Mesendoderm (in vitro differentiated cells): ENCODE results near the gene FAM111B.

Source experiments
- DNase-seq: peaks from one replicate; pipeline ENCODE4 v3.0.0; 2013
- H2AK5ac ChIP-seq: 2 replicates; pipeline ENCODE4 v1.6.1; 2013; ENCODE audit warnings: low read length, inconsistent platforms
- H2BK120ac ChIP-seq: 2 replicates; pipeline ENCODE4 v1.6.1; 2013; ENCODE audit warnings: low read depth, mild to moderate bottlenecking, low read length, moderate library complexity, mixed read lengths
- H2BK15ac ChIP-seq: replicated peaks from 2 replicates; pipeline ENCODE4 v1.6.1; 2013; ENCODE audit warnings: low read depth, mild to moderate bottlenecking, moderate library complexity
- H2BK5ac ChIP-seq: 2 replicates; pipeline ENCODE4 v1.6.1; 2013; ENCODE audit warnings: low read length, inconsistent platforms
- H3K18ac ChIP-seq: 2 replicates; pipeline ENCODE4 v1.6.1; 2013; ENCODE audit warnings: mild to moderate bottlenecking, low read length, mixed read lengths
- H3K23ac ChIP-seq: one replicate; pipeline ENCODE4 v1.6.1; 2013; ENCODE audit warnings: low read length
- H3K27ac ChIP-seq: 2 replicates; pipeline ENCODE4 v1.5.1; 2013; ENCODE audit warnings: low read depth, mild to moderate bottlenecking, inconsistent platforms, low read length, moderate library complexity
- H3K27me3 ChIP-seq: 2 replicates; pipeline ENCODE4 v1.6.1; 2013; ENCODE audit warnings: low read length, control low read depth, mild to moderate bottlenecking, inconsistent platforms; ENCODE audit not compliant: insufficient read depth, poor library complexity
- H3K36me3 ChIP-seq: 2 replicates; pipeline ENCODE4 v1.6.1; 2013; ENCODE audit warnings: low read length, inconsistent platforms; ENCODE audit not compliant: control insufficient read depth, insufficient read depth
- H3K4ac ChIP-seq: one replicate; pipeline ENCODE4 v1.6.1; 2013; ENCODE audit warnings: low read depth, mild to moderate bottlenecking, low read length, moderate library complexity
- H3K4me1 ChIP-seq: 2 replicates; pipeline ENCODE4 v1.6.1; 2013; ENCODE audit warnings: low read depth, low read length, inconsistent platforms; ENCODE audit not compliant: control insufficient read depth
- H3K4me2 ChIP-seq: 2 replicates; pipeline ENCODE4 v1.6.1; 2013; ENCODE audit warnings: low read length
- H3K4me3 ChIP-seq: 2 replicates; pipeline ENCODE4 v1.5.1; 2013; ENCODE audit warnings: mild to moderate bottlenecking, low read length
- H3K56ac ChIP-seq: one replicate; pipeline ENCODE4 v1.6.1; 2013; ENCODE audit warnings: low read length
- H3K79me1 ChIP-seq: 2 replicates; pipeline ENCODE4 v1.6.1; 2013; ENCODE audit warnings: low read length, inconsistent platforms
- H3K79me2 ChIP-seq: 2 replicates; pipeline ENCODE4 v1.6.1; 2013; ENCODE audit warnings: mild to moderate bottlenecking, low read length; ENCODE audit not compliant: control insufficient read depth, insufficient read depth
- H3K9ac ChIP-seq: 2 replicates; pipeline ENCODE4 v1.6.1; 2013; ENCODE audit warnings: low read length, inconsistent platforms
- H4K5ac ChIP-seq: one replicate; pipeline ENCODE4 v1.6.1; 2013; ENCODE audit warnings: low read length
- H4K8ac ChIP-seq: one replicate; pipeline ENCODE4 v1.6.1; 2013; ENCODE audit warnings: low read depth, mild to moderate bottlenecking, control low read depth, low read length, moderate library complexity
- WGBS: extraction: QIAGEN DNeasy Blood & Tissue Kit; methylation state at CpG from one replicate; pipeline ENCODE4 v1.1.7; 2013; ENCODE audit warnings: low lambda C conversion rate, missing lambda C conversion rate; ENCODE audit not compliant: insufficient coverage; ENCODE audit errors: extremely low coverage; 5-methylcytosine and 5-hydroxymethylcytosine counted together

Gene FAM111B

DNA sequence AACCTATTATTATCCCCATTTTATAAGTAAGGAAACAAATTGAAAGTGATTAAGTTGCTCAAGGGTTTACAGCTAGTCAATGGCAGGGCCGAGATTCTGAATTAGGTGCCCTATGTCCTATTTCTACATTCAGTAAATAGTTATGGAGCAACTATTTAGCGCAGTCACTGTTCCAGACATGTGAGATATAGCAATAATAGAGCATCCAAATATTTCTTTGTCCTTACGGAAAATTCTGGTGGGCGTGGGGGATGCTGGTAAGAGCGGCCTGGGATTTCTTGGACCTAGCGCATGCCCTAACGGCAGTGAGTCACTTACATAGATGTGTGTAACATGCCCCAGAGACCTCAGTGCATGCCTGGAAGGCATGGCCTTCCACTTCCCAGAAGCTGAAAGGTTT, 69.3 kb downstream of the FAM111B start:
- Histone ChIP-seq H3K36me3 (no peaks in the 10 kb centered on the region), H2BK15ac (no peak overlapping the region), H2BK5ac (no peak overlapping the region), H3K4me3 (no peak overlapping the region), H2AK5ac (no peak overlapping the region), H4K5ac (no peak overlapping the region), H3K23ac (no peak overlapping the region), H3K27me3 (no peaks in the 10 kb centered on the region), H3K79me2 (no peaks in the 10 kb centered on the region), H2BK120ac (no peak overlapping the region), H3K4me1 (peaks cover 5% of the 10 kb centered on the region), H3K9ac (no peak overlapping the region), H3K4ac (no peak overlapping the region), H3K18ac (no peak overlapping the region), H3K27ac (no peak overlapping the region), H3K79me1 (no peaks in the 10 kb centered on the region), H3K56ac (no peak overlapping the region), H4K8ac (no peak overlapping the region), H3K4me2 (no peak overlapping the region)
- no peak for DNase-seq
- WGBS = no CpG with 5 or more reads among the region's 7 CpGs
